WTC11 (cell line): Measurements from ENCODE around the gene KCNK4. TPM values are rescaled to one million over a fixed set of nuclear protein-coding genes. Genes with fewer than 3 reads are reported as not detected.

Experiments
- ATAC-seq: fragments of 200-7000 bp; cut with Tn5 transposase; 2 replicates; pipeline ENCODE4 v1.10.0; 2021; ENCODE audit warnings: mild to moderate bottlenecking, moderate library complexity
- CTCF ChIA-PET: fragments of 300-600 bp; sonication (Branson Sonifier 250); formaldehyde crosslinking; loops from one replicate; lab custom pipeline; 2021; ENCODE audit warnings: antibody characterized with exemption; lab: Charles Lee
- POLR2A ChIA-PET: fragments of 350-600 bp; sonication (Branson Sonifier 250); formaldehyde crosslinking; loops from one replicate; lab custom pipeline; 2021; ENCODE audit warnings: antibody characterized with exemption; lab: Charles Lee
- DNase-seq: peaks from one replicate; pipeline ENCODE4 v3.0.0; 2021; ENCODE audit warnings: low spot score
- H3K27ac Mint-ChIP-seq: 2 replicates; pipeline ENCODE4 v1.8.0; 2021; ENCODE audit warnings: mixed read lengths
- H3K27me3 Mint-ChIP-seq: 2 replicates; pipeline ENCODE4 v1.8.0; 2021; ENCODE audit warnings: low read depth, mild to moderate bottlenecking, moderate library complexity, mixed read lengths
- H3K36me3 Mint-ChIP-seq: 2 replicates; pipeline ENCODE4 v1.8.0; 2021; ENCODE audit warnings: mixed read lengths
- H3K4me1 Mint-ChIP-seq: 2 replicates; pipeline ENCODE4 v1.8.0; 2022; ENCODE audit warnings: mixed read lengths
- H3K4me3 Mint-ChIP-seq: 2 replicates; pipeline ENCODE4 v1.8.0; 2021; ENCODE audit warnings: mild to moderate bottlenecking, moderate library complexity, mixed read lengths
- H3K9me3 Mint-ChIP-seq: 2 replicates; pipeline ENCODE4 v1.8.0; 2021; ENCODE audit warnings: mixed read lengths
- ATF3 ChIP-seq: sonication (generic); formaldehyde crosslinking; conservative IDR thresholded peaks from 2 replicates; pipeline ENCODE4 v1.8.1; 2022; ENCODE audit warnings: mild to moderate bottlenecking, missing genetic modification reagents
- CDX4 ChIP-seq: fragments of 250-450 bp; sonication (Bioruptor Pico); IDR thresholded peaks from 2 replicates; pipeline ENCODE4 v1.9.0; 2021; ENCODE audit warnings: moderate library complexity, mild to moderate bottlenecking, inconsistent platforms, borderline replicate concordance
- CTCF ChIP-seq: fragments of 200-600 bp; IDR thresholded peaks from 2 replicates; pipeline ENCODE4 v1.8.0; 2022; ENCODE audit warnings: antibody characterized with exemption
- MAX ChIP-seq: sonication (generic); formaldehyde crosslinking; IDR thresholded peaks from 2 replicates; pipeline ENCODE4 v1.8.0; 2022; ENCODE audit warnings: mild to moderate bottlenecking, missing genetic modification reagents
- PRDM15 ChIP-seq: sonication (generic); formaldehyde crosslinking; IDR thresholded peaks from 2 replicates; pipeline ENCODE4 v1.8.0; 2022; ENCODE audit warnings: missing genetic modification reagents
- TCF7 ChIP-seq: sonication (generic); formaldehyde crosslinking; IDR thresholded peaks from 2 replicates; pipeline ENCODE4 v1.8.0; 2022; ENCODE audit warnings: mild to moderate bottlenecking, low read depth, missing genetic modification reagents, moderate library complexity
- ZNF263 ChIP-seq: sonication (generic); formaldehyde crosslinking; IDR thresholded peaks from 2 replicates; pipeline ENCODE4 v1.8.1; 2022; ENCODE audit warnings: low read depth, mild to moderate bottlenecking, moderate library complexity, missing genetic modification reagents
- total RNA-seq: library from RNA; stranded (reverse); gene quantifications from 3 replicates; pipeline ENCODE4 v1.2.3, GENCODE V29; 2021

Gene KCNK4
- total RNA-seq, 1 experiment from 2014 or later: 0.74 TPM

- no peak for TF ChIP-seq MAX
- DNase-seq: no peak
- H3K4me1 Mint-ChIP-seq: peaks cover 21% of the 10 kb centered on the region
- H3K9me3 Mint-ChIP-seq: no peaks in the 10 kb centered on the region
- H3K27ac Mint-ChIP-seq: peak overlapping the region; percentile 65; the same call in 1 of the 2 replicates
- ATAC-seq: no peak
- POLR2A ChIA-PET: no interaction called here
- no peak overlapping the region for H3K4me3 Mint-ChIP-seq
- no peaks in the 10 kb centered on the region for H3K27me3 Mint-ChIP-seq
- CTCF ChIA-PET: interaction anchor here (1.1 to 4.9 kb wide), 2 partner anchors 21 kb away, joined by 3 to 38 read pairs; no protein-coding TSS in a partner anchor
- peaks cover 24% of the 10 kb centered on the region for H3K36me3 Mint-ChIP-seq
Measured at GRCh38 chr11:64321026-64321425, 29.9 kb downstream of the KCNK4 start.

GRCh38 chr11:64321533-64321932, 30.4 kb downstream of the KCNK4 start:
- no peak for ATAC-seq
- DNase-seq: no peak

More at GRCh38 chr11:64321533-64321932, 30.4 kb downstream of the KCNK4 start:
- H3K4me3 Mint-ChIP-seq: no peak overlapping the region
- H3K27me3 Mint-ChIP-seq: peaks cover under 1% of the 10 kb centered on the region; the same call in 1 of the 2 replicates
- H3K9me3 Mint-ChIP-seq: no peaks in the 10 kb centered on the region
- TF ChIP-seq CTCF (no peak), PRDM15 (no peak), CDX4 (no peak), TCF7 (CRISPR knock-in tag) (no peak), ATF3 (no peak), ZNF263 (CRISPR knock-in tag) (no peak)
- peaks cover 17% of the 10 kb centered on the region for H3K4me1 Mint-ChIP-seq
- ChIA-PET CTCF (interaction anchor here (4.3 to 4.9 kb wide), 2 partner anchors 20 to 34 kb away, joined by 38 to 48 read pairs; no protein-coding TSS in a partner anchor), POLR2A (no interaction called here)
- H3K36me3 Mint-ChIP-seq: peaks cover 21% of the 10 kb centered on the region
- H3K27ac Mint-ChIP-seq: no peak overlapping the region
